Raji (cell line): ENCODE measurements around the gene RGS3.

Experiments
- POLR2A ChIP-seq: IDR thresholded peaks from 2 replicates; pipeline ENCODE4 v1.6.1; 2011; ENCODE audit warnings: low read depth, low read length, control low read depth; ENCODE audit not compliant: insufficient read depth

RGS3 gene

GRCh38 chr9:113580041-113580953 is 116.8 kb downstream of the RGS3 start:
- TF ChIP-seq POLR2A = peak; percentile 53; the same call in 1 of the 2 replicates

GRCh38 chr9:113580954-113581311 is 117.4 kb downstream of the RGS3 start:
- TF ChIP-seq POLR2A = no peak

GRCh38 chr9:113581865-113582697 is 118.6 kb downstream of the RGS3 start:
- peak; percentile 53; the same call in 1 of the 2 replicates for TF ChIP-seq POLR2A

GRCh38 chr9:113582698-113583200 is 119.2 kb downstream of the RGS3 start:
- TF ChIP-seq POLR2A = no peak

- no peak for TF ChIP-seq POLR2A
Observed at GRCh38 chr9:113583511-113584427, 120.2 kb downstream of the RGS3 start.

- no peak for TF ChIP-seq POLR2A
Observed at GRCh38 chr9:113584428-113585084, 121.0 kb downstream of the RGS3 start.

- TF ChIP-seq POLR2A = no peak
Observed at GRCh38 chr9:113585085-113585442, 121.5 kb downstream of the RGS3 start.

GRCh38 chr9:113585555-113585954 is 122.0 kb downstream of the RGS3 start:
- no peak for TF ChIP-seq POLR2A

GRCh38 chr9:113587471-113588031 is 124.0 kb downstream of the RGS3 start:
- no peak for TF ChIP-seq POLR2A

- no peak for TF ChIP-seq POLR2A
Observed at GRCh38 chr9:113588242-113588810, 124.8 kb downstream of the RGS3 start.

- TF ChIP-seq POLR2A = no peak
Observed at GRCh38 chr9:113588936-113589335, 125.4 kb downstream of the RGS3 start.

- no peak for TF ChIP-seq POLR2A
Observed at GRCh38 chr9:113589407-113589806, 125.9 kb downstream of the RGS3 start.

- no peak for TF ChIP-seq POLR2A
Observed at GRCh38 chr9:113589890-113590289, 126.4 kb downstream of the RGS3 start.

- no peak for TF ChIP-seq POLR2A
Observed at GRCh38 chr9:113590389-113590788, 126.9 kb downstream of the RGS3 start.
